ENCODE data around the gene KIF13A.
"Not testable (repeated sequence)": the region's sequence is repeated elsewhere in the genome, so short reads cannot be mapped to it uniquely, and the experiment has no call there.

Gene KIF13A

GRCh38 chr6:17762651-17763050 is 224.8 kb downstream of the KIF13A start:
- no peak for DNase-seq

DNA sequence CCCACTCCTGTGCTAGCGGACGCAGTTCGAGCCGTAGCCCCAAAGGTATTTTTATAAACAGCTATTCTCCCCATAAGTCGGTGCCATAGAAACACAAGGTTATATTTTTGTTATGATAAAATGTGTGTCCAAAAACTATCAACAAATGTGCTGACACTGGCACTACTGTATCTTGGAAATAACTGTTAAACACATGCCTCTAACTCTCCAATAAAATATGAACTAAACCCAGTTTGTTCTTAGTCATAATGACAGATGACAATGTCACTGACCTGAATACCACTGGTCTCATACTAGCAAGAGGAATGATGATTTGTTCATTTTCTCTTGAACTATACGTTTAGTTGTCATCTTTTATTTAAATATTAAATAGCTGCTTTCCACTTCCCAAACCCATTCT is 229.3 kb downstream of the KIF13A start:
- DNase-seq: no peak

DNA sequence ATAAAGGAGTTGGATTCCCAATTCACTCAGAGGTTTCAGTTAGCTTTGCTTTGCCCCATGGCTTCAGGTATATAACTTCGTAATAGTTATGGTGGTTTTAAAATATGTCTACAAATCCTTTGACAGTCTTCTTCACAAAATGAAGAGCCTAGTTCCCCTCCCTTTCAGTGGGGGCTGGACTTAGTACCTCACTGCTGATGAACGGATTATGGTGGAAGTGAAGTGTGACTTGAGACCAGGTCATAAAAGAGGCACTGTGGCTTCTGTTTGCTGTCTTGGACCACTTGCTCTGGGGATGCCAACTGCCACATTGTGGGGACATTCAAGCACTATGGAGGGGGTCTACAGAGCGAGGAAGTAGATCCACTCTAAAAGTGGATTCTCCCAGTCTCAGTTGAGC is 233.2 kb downstream of the KIF13A start:
- no peak for DNase-seq

DNA sequence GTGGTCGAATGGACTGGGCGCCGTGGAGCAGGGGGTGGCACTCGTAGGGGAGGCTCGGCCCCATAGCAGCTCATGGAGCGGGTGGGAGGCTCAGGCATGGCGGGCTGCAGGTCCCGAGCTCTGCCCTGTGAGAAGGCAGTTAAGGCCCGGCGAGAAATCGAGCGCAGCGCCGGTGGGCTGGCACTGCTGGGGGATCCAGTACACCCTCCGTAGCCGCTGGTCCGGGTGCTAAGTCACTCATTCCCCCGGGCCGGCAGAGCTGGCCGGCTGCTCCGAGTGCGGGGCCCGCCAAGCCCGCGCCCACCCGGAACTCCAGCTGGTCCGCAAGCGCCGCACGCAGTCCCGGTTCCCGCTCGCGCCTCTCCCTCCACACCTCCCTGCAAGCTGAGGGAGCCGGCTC is 242.1 kb downstream of the KIF13A start:
- DNase-seq: not testable (repeated sequence)

GRCh38 chr6:17744757-17745308 is 242.6 kb downstream of the KIF13A start:
- not testable (repeated sequence) for DNase-seq

GRCh38 chr6:17744019-17744756 is 243.2 kb downstream of the KIF13A start:
- DNase-seq: no peak

DNA sequence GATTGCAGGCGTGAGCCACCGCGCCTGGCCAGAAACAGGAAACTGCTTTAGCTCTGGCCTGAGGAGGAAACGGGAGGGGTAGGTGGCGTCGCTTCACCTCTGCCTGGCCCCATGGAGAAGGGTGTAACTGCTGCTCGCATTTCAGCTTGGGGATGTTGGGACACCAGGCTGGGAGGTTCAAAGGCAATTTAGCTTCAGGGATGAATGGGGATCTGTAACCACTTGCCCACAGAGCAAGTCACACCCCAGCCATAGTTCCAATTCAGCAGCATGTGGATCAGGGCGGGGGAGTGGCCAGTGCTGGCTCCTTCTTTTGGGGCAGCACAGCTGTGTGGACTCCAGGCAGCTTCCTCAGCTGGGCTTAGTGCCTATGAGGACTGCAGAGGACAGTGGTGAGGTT is 245.9 kb downstream of the KIF13A start:
- DNase-seq: no peak

DNA sequence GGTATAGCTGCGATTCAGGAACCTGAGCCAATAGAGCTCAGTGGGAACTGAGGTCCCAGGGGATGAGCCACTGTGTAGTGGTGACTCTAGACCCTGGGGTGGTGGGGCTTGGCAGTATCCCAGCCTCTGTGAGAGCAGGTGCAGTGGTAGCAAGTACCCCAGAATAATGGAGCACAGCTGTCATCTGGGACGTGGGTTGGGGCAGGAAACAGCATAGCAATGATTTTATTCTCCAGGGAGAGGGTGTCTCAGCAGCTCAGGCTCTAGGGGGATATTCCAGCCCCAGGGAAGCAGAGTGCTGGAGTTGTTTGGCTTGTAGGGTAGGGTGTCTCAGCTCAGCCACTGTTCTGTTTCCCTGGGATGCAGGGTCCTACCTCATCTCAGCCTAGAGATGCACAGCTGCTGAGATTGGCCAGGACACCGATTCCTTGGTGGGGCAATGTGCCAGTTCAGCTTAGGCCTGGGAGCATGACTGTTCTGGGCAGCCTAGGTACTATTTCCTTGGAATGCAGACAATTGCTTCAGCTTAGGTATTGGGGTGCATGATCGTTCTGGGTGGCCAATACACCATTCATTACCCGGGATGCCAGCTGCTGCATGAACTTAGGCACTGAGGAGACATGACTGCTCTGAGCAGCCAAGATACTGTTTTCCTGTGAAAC is 246.7 kb downstream of the KIF13A start:
- DNase-seq: no peak

- no peak for DNase-seq
Measured at GRCh38 chr6:17737704-17738252, 249.7 kb downstream of the KIF13A start.

- not testable (repeated sequence) for DNase-seq
Measured at GRCh38 chr6:17735311-17735710, 252.1 kb downstream of the KIF13A start.

DNA sequence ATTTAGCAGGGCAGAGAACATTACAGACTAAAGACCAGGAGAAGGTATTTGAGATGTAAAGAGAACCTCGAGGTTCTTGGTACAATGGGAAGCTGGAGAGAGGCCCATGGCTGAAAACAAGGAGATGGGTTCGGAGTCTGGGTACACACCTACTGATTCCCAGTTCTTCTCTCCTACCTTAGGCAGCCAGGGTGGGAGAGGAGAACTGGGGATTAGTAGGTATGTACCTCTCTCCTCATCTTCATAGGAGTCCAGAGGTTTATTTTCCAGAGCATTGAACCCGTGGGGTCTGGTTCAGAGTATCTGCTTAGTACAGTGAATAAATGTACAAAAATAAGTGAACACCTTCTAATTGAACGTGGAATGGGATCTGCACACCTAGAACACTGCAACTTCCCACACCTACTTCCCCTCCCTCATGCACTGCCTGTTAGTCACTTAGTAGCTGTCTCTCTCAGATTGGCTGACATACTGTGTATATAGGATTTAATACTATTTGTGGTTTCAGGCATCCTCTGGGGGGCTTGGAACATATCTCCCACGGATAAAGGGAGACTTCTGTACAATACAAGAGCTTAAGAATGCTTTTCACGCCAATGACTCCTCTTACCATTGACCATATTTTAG is 257.2 kb downstream of the KIF13A start:
- no peak for DNase-seq

GRCh38 chr6:17729223-17730077 is 258.0 kb downstream of the KIF13A start:
- no peak for DNase-seq

DNA sequence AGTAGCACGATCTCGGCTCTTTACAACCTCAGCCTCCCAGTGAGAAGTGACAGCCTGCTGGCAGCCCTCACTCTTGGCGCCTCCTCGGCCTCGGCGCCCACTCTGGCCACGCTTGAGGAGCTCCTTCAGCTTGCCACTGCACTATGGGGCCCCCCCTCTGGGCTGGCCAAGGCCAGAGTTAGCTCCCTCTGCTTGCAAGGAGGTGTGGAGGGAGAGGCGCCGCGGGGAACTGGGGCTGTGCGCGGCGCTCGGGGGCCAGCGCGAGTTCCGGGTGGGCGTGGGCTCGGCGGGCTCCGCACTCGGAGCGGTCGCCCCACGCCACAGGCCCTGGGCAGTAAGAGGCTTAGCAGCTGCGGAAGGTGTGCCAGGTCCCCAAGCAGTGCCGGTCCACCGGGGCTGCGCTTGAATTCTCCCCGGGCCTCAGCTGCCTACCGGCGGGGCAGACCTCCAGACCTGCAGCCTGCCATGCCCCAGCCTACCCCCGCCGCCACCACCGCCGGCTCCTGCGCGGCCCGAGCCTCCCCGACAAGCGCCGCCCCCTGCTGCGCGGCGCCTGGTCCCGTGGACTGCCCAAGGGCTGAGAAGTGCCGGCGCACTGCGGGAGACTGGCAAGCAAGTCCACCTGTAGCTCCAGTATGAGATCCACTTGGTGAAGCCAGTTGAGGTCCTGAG is 258.7 kb downstream of the KIF13A start:
- DNase-seq: no peak

DNA sequence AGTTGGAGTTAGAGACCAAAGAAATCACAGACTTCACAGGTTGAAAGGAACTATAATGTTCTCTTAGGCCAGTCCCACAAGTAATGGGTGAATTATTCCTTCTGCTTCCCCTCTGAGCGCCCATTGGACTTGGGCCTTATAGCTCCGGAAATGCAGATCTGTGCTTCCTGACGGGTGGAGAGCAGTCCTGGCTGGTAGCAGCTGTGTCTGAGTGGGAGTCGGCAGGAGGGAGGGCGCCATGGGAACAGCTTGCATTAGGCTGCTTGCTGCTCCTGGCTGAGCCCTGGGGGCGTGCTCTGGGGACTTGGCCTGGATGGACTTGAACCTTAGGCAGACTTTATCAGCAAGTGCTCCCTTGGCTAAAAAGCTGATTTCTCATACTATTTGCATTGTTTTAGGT is 262.4 kb downstream of the KIF13A start:
- no peak for DNase-seq

DNA sequence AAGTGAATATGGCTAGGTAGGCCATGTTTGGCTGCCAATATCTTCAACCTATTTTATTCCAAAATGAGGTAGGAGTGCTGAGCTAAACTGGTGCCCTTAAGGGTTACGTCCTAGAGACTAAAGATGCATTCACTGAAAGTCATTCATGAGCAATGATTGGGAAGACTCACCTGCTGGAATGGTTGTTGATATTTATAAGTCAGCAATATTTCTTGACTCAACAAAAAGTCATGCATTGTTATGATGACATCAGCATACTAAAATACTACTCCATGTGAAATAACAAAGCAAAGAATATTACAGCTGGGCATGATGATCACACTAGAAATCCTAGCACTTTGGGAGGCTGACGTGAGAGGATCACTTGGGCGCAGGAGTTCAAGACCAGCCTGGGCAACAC is 263.1 kb downstream of the KIF13A start:
- DNase-seq: no peak

- no peak for DNase-seq
Measured at GRCh38 chr6:17721671-17722070, 265.8 kb downstream of the KIF13A start.

GRCh38 chr6:17719323-17720041 is 268.0 kb downstream of the KIF13A start:
- no peak for DNase-seq

- DNase-seq: no peak
Measured at GRCh38 chr6:17716221-17716620, 271.2 kb downstream of the KIF13A start.

GRCh38 chr6:17714879-17715851 is 272.3 kb downstream of the KIF13A start:
- no peak for DNase-seq

DNA sequence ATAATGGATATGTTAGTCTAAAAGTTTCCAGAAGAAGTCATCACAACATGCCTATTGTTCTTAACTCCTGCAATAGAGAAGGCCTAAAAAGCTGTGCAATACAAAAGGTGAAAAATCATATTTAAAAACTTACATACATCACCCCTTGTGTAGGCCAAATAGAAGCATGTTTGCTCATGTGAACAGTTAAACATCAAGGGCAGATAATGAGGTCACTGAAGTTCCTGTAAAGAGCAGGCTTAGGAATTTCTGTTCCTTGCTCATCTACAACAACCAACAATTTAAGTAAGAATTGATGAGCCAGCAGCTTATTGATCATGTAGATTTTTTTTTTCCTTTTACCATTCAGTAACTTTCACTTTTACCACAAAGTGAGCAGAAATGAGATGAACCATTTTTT is 273.3 kb downstream of the KIF13A start:
- no peak for DNase-seq
